ENCODE measurements around the gene SLC29A3.

- TF ChIP-seq, protein P1, sequence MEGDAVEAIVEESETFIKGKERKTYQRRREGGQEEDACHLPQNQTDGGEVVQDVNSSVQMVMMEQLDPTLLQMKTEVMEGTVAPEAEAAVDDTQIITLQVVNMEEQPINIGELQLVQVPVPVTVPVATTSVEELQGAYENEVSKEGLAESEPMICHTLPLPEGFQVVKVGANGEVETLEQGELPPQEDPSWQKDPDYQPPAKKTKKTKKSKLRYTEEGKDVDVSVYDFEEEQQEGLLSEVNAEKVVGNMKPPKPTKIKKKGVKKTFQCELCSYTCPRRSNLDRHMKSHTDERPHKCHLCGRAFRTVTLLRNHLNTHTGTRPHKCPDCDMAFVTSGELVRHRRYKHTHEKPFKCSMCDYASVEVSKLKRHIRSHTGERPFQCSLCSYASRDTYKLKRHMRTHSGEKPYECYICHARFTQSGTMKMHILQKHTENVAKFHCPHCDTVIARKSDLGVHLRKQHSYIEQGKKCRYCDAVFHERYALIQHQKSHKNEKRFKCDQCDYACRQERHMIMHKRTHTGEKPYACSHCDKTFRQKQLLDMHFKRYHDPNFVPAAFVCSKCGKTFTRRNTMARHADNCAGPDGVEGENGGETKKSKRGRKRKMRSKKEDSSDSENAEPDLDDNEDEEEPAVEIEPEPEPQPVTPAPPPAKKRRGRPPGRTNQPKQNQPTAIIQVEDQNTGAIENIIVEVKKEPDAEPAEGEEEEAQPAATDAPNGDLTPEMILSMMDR (IDR thresholded peaks at IDR 0.05), result no peak
- TF ChIP-seq EZH2phosphoT487 (IDR thresholded peaks at IDR 0.05) (no peak), EZH2 (IDR thresholded peaks at IDR 0.05) (no peak)
These were observed 45.6 kb upstream of the SLC29A3 start for GRCh38 chr10:71273506-71273905.

Measured in neural progenitor cell (in vitro differentiated cells).